SK-N-SH (cell line): ENCODE measurements around the gene MORC2. TPM values are rescaled to one million over a fixed set of nuclear protein-coding genes. Genes with fewer than 3 reads are reported as not detected.

Source experiments
- CTCF ChIA-PET: fragments of 300-600, 350-600 bp; formaldehyde crosslinking; extraction: SDS; loops from one replicate; lab custom pipeline; 2021; lab: Yijun Ruan, JAX
- POLR2A ChIA-PET: fragments of 350-600 bp; sonication (Branson Sonifier 250); formaldehyde crosslinking; extraction: SDS; loops from one replicate; lab custom pipeline; 2020; ENCODE audit warnings: antibody characterized with exemption, inconsistent platforms; lab: Yijun Ruan, JAX
- DNase-seq: peaks from one replicate; pipeline ENCODE4 v3.0.0; 2012
- H2AFZ ChIP-seq: fragments of 200-600 bp; sonication (generic); 2 replicates; pipeline ENCODE4 v1.8.1; 2016; ENCODE audit warnings: antibody characterized with exemption, mild to moderate bottlenecking, low read depth
- H3F3A ChIP-seq: fragments of 200-600 bp; sonication (generic); replicated peaks from 2 replicates; pipeline ENCODE3; 2016; ENCODE audit warnings: antibody characterized with exemption, mild to moderate bottlenecking; ENCODE audit not compliant: insufficient read depth
- H3K27ac ChIP-seq, 2 experiments: fragments of 200-500 bp in 1 of 2; fragments of 200-600 bp in 1 of 2; sonication (Bioruptor generic) in 1 of 2; sonication (generic), shearing (Covaris generic) in 1 of 2; 2 replicates each; pipeline versions ENCODE4 v1.5.1 to v1.6.1; 2014 to 2016; ENCODE audit warnings: low read depth in 2 of 2, inconsistent platforms in 1 of 2, low read length in 1 of 2, mild to moderate bottlenecking in 1 of 2, mixed read lengths in 1 of 2
- H3K27me3 ChIP-seq: fragments of 200-600 bp; sonication (generic), shearing (Covaris generic); 2 replicates; pipeline ENCODE4 v1.6.1; 2016; ENCODE audit warnings: mixed run types; ENCODE audit not compliant: insufficient read depth
- H3K36me3 ChIP-seq, 2 experiments: fragments of 200-500 bp in 1 of 2; fragments of 200-600 bp in 1 of 2; sonication (Bioruptor generic) in 1 of 2; sonication (generic) in 1 of 2; replicated peaks in 1 of 2; 2 replicates each; pipeline versions ENCODE3 to v1.5.1; 2014 to 2016; ENCODE audit warnings: low read length in 1 of 2, mild to moderate bottlenecking in 1 of 2; ENCODE audit not compliant: insufficient read depth in 2 of 2, control insufficient read depth in 1 of 2
- H3K4me1 ChIP-seq, 2 experiments: fragments of 200-500 bp in 1 of 2; fragments of 200-600 bp in 1 of 2; sonication (Bioruptor generic) in 1 of 2; sonication (generic), shearing (Covaris generic) in 1 of 2; 2 replicates each; pipeline versions ENCODE4 v1.5.1 to v1.6.1; 2014 to 2016; ENCODE audit warnings: low read depth in 1 of 2, low read length in 1 of 2, mixed run types in 1 of 2; ENCODE audit not compliant: insufficient read depth in 2 of 2, control insufficient read depth in 1 of 2
- H3K4me2 ChIP-seq: fragments of 200-600 bp; sonication (generic), shearing (Covaris generic); 2 replicates; pipeline ENCODE4 v1.6.1; 2017; ENCODE audit warnings: mixed run types
- H3K4me3 ChIP-seq, 2 experiments: fragments of 200-500 bp in 1 of 2; fragments of 200-600 bp in 1 of 2; sonication (Bioruptor generic) in 1 of 2; sonication (generic), shearing (Covaris generic) in 1 of 2; 2 replicates each; pipeline versions ENCODE4 v1.5.1 to v1.8.1; 2014 to 2016; ENCODE audit warnings: low read depth in 2 of 2, inconsistent platforms in 1 of 2, low read length in 1 of 2, mild to moderate bottlenecking in 1 of 2, mixed read lengths in 1 of 2, moderate library complexity in 1 of 2
- H3K79me2 ChIP-seq: fragments of 200-600 bp; sonication (generic); 2 replicates; pipeline ENCODE4 v1.8.1; 2017; ENCODE audit warnings: mild to moderate bottlenecking; ENCODE audit not compliant: insufficient read depth
- H3K9ac ChIP-seq: fragments of 200-600 bp; sonication (generic); 2 replicates; pipeline ENCODE4 v1.6.1; 2017; ENCODE audit warnings: mixed run types
- H3K9me2 ChIP-seq: fragments of 200-600 bp; sonication (generic); 2 replicates; pipeline ENCODE4 v1.6.1; 2017; ENCODE audit warnings: mixed run types
- H3K9me3 ChIP-seq: fragments of 200-600 bp; sonication (generic); 2 replicates; pipeline ENCODE4 v1.6.1; 2017; ENCODE audit warnings: mixed run types, mild to moderate bottlenecking, moderate library complexity
- H4K20me1 ChIP-seq: fragments of 200-600 bp; sonication (generic); 2 replicates; pipeline ENCODE4 v1.6.1; 2017; ENCODE audit warnings: mild to moderate bottlenecking, mixed run types; ENCODE audit not compliant: insufficient read depth
- CTCF ChIP-seq: fragments of 200-600 bp; sonication (generic); IDR thresholded peaks from 2 replicates; pipeline ENCODE4 v1.6.1; 2017; ENCODE audit warnings: antibody characterized with exemption, mild to moderate bottlenecking, moderate library complexity
- EP300 ChIP-seq, 2 experiments: IDR thresholded peaks; 2 replicates each; pipeline versions ENCODE4 v1.4.0 to v1.6.1; 2012; ENCODE audit warnings: borderline replicate concordance in 1 of 2, low read depth in 1 of 2, low read length in 1 of 2
- FOSL2 ChIP-seq: IDR thresholded peaks from 2 replicates; pipeline ENCODE4 v1.4.0; 2012; ENCODE audit warnings: low read depth, mild to moderate bottlenecking, moderate library complexity, borderline replicate concordance
- GABPA ChIP-seq: IDR thresholded peaks from 2 replicates; pipeline ENCODE4 v1.4.0; 2012; ENCODE audit warnings: low read depth, mild to moderate bottlenecking
- GATA2 ChIP-seq: sonication (generic); formaldehyde crosslinking; IDR thresholded peaks from 2 replicates; pipeline ENCODE4 v1.5.0; 2020; ENCODE audit warnings: mild to moderate bottlenecking, missing genetic modification reagents
- JUND ChIP-seq: IDR thresholded peaks from 2 replicates; pipeline ENCODE4 v1.4.0; 2012
- MAX ChIP-seq: IDR thresholded peaks from 2 replicates; pipeline ENCODE4 v1.4.0; 2012; ENCODE audit warnings: low read depth
- MEF2A ChIP-seq: IDR thresholded peaks from 2 replicates; pipeline ENCODE4 v1.4.0; 2012; ENCODE audit warnings: low read depth, borderline replicate concordance
- NFIC ChIP-seq: IDR thresholded peaks from 2 replicates; pipeline ENCODE4 v1.4.0; 2012; ENCODE audit warnings: borderline replicate concordance
- NRF1 ChIP-seq: IDR thresholded peaks from 2 replicates; pipeline ENCODE4 v1.6.1; 2012; ENCODE audit warnings: low read depth, mild to moderate bottlenecking, low read length
- RFX5 ChIP-seq: IDR thresholded peaks from 2 replicates; pipeline ENCODE4 v1.6.1; 2012; ENCODE audit warnings: mild to moderate bottlenecking, improper control_type of control experiment, low read length
- SIN3A ChIP-seq: IDR thresholded peaks from 2 replicates; pipeline ENCODE4 v1.6.1; 2012; ENCODE audit warnings: low read depth, mild to moderate bottlenecking, low read length, moderate library complexity, borderline replicate concordance
- SMC3 ChIP-seq: IDR thresholded peaks from 2 replicates; pipeline ENCODE4 v1.6.1; 2012; ENCODE audit warnings: low read depth, low read length, improper control_type of control experiment
- TAF1 ChIP-seq: IDR thresholded peaks from 2 replicates; pipeline ENCODE4 v1.6.1; 2012; ENCODE audit warnings: low read depth, mild to moderate bottlenecking, low read length, moderate library complexity, borderline replicate concordance
- USF1 ChIP-seq: IDR thresholded peaks from 2 replicates; pipeline ENCODE4 v1.4.0; 2012; ENCODE audit warnings: low read depth, borderline replicate concordance
- USF2 ChIP-seq: fragments of 150-350 bp; IDR thresholded peaks from 2 replicates; pipeline ENCODE4 v1.6.1; 2017; ENCODE audit warnings: antibody characterized with exemption, low read length, low read depth, borderline replicate concordance
- YY1 ChIP-seq: IDR thresholded peaks from 2 replicates; pipeline ENCODE4 v1.4.0; 2012; ENCODE audit warnings: low read depth, mild to moderate bottlenecking
- WGBS: methylation state at CpG from one replicate; pipeline ENCODE4 v1.1.6; 2017; ENCODE audit warnings: low lambda C conversion rate; 5-methylcytosine and 5-hydroxymethylcytosine counted together
- polyA plus RNA-seq, 3 experiments: library from polyadenylated mRNA; depleted of rRNA; stranded (reverse); fragments of >200 nt; gene quantifications; 2 replicates each; pipeline ENCODE4 v1.2.3, GENCODE V29; 2012

The MORC2 gene
- polyA plus RNA-seq, 1 of the 3 experiments (the other 2 are of a cell fraction) = 8.3 TPM

- ChIA-PET POLR2A (no interaction called here), CTCF (interaction anchor here (0.9 kb wide), 1 partner anchor 136 kb away, joined by 3 read pairs; no protein-coding TSS in a partner anchor)
- no peak for DNase-seq
- H3K36me3 ChIP-seq = peaks cover 18 to 54% of the 10 kb centered on the region in 2 experiments
- no peaks in the 10 kb centered on the region; the same call in 1 of the 2 replicates for H3K79me2 ChIP-seq
- H3K27me3 ChIP-seq = no peaks in the 10 kb centered on the region
- no peaks in the 10 kb centered on the region for H3F3A ChIP-seq
- no peaks in the 10 kb centered on the region for H3K4me1 ChIP-seq
- H4K20me1 ChIP-seq = no peaks in the 10 kb centered on the region
- no peak for TF ChIP-seq NRF1
- TF ChIP-seq SMC3 = no peak
- TF ChIP-seq CTCF = no peak
- no peak for TF ChIP-seq SIN3A
- TF ChIP-seq FOSL2 = no peak
- no peak for TF ChIP-seq GABPA
- TF ChIP-seq USF1 = no peak
- no peak overlapping the region for H2AFZ ChIP-seq
- WGBS = 93% methylated on average over 2 of the region's 2 CpGs
- no peak overlapping the region for H3K4me2 ChIP-seq
- H3K27ac ChIP-seq = no peak overlapping the region
- no peaks in the 10 kb centered on the region for H3K9me3 ChIP-seq
- H3K4me3 ChIP-seq = no peak overlapping the region
- H3K9ac ChIP-seq = no peak overlapping the region
- H3K9me2 ChIP-seq = no peaks in the 10 kb centered on the region
These were observed 15.4 kb downstream of the MORC2 start for GRCh38 chr22:30953206-30953605.

- no peaks in the 10 kb centered on the region for H3K9me3 ChIP-seq
- H3K4me3 ChIP-seq = no peak overlapping the region
- TF ChIP-seq GATA2 (CRISPR knock-in tag) (no peak), MAX (no peak), EP300 (IDR thresholded peaks at IDR 0.05; ENCODE audit: borderline replicate concordance in 1 of 2, low read depth in 1 of 2, low read length in 1 of 2) (no peak), GABPA (no peak), MEF2A (no peak), JUND (no peak), SMC3 (no peak), RFX5 (no peak), NFIC (no peak), YY1 (no peak), SIN3A (no peak), TAF1 (no peak), USF1 (no peak), USF2 (no peak)
- TF ChIP-seq, all 33 proteins: peak for 0
- Histone ChIP-seq H3K79me2 (no peaks in the 10 kb centered on the region), H2AFZ (no peak overlapping the region), H3F3A (no peaks in the 10 kb centered on the region), H3K9ac (no peak overlapping the region), H3K9me2 (no peaks in the 10 kb centered on the region), H3K4me1 (peaks cover 0 to 12% of the 10 kb centered on the region in 2 experiments; a peak in 1 of 4 replicates), H3K4me2 (no peak overlapping the region), H3K27ac (no peak overlapping the region), H3K27me3 (no peaks in the 10 kb centered on the region), H4K20me1 (no peaks in the 10 kb centered on the region), H3K36me3 (peaks cover 23 to 77% of the 10 kb centered on the region in 2 experiments)
- no peak for DNase-seq
- ChIA-PET POLR2A (interaction anchor here (0.7 kb wide), 1 partner anchor 131 kb away, joined by 3 read pairs; the partner anchor contains the start of gene SMTN), CTCF (interaction anchor here (0.6 to 3.1 kb wide), 4 partner anchors 135 to 199 kb away, joined by 3 to 34 read pairs (median 4); no protein-coding TSS in a partner anchor)
- 96% methylated on average over 7 of the region's 7 CpGs for WGBS
These were observed 18.5 kb downstream of the MORC2 start for GRCh38 chr22:30949934-30950660.
